ENCODE measurements around the gene CXCL12.

CXCL12 gene

GRCh38 chr10:44425466-44425865, 40.6 kb upstream of the CXCL12 start:
- Histone ChIP-seq H3K27me3 (ENCODE audit: control insufficient read depth in 1 of 2, insufficient read depth in 1 of 2, low read length in 2 of 2) (peaks cover 4 to 40% of the 10 kb centered on the region in 2 experiments), H4K8ac (ENCODE audit: low read length) (no peak overlapping the region), H2BK120ac (ENCODE audit: low read depth, low read length) (no peak overlapping the region), H2AFZ (ENCODE audit: low read depth, low read length) (no peak overlapping the region), H3K23ac (ENCODE audit: low read length in 2 of 2) (no peak overlapping the region), H3K4me1 (ENCODE audit: control insufficient read depth, insufficient read depth, low read depth, low read length) (no peaks in the 10 kb centered on the region), H3K4me2 (ENCODE audit: low read length, poor library complexity, severe bottlenecking) (no peak overlapping the region), H4K91ac (ENCODE audit: low read length) (no peak overlapping the region), H2BK15ac (ENCODE audit: low read depth, poor library complexity, severe bottlenecking) (no peak overlapping the region), H2BK12ac (ENCODE audit: low read length in 2 of 2) (no peak overlapping the region), H3K18ac (ENCODE audit: low read depth in 1 of 2, low read length in 2 of 2) (no peak overlapping the region), H3K9me3 (ENCODE audit: control insufficient read depth, low read length) (no peaks in the 10 kb centered on the region), H3K9ac (ENCODE audit: low read length) (no peak overlapping the region), H2AK5ac (ENCODE audit: low read length, severe bottlenecking) (no peak overlapping the region), H2BK5ac (ENCODE audit: low read depth, low read length, poor library complexity, severe bottlenecking) (no peak overlapping the region), H3K14ac (ENCODE audit: low read length in 2 of 2) (no peak overlapping the region), H3K4me3 (ENCODE audit: insufficient read depth in 1 of 2, low read depth in 1 of 2, low read length in 2 of 2) (no peak overlapping the region), H3K27ac (ENCODE audit: low read length, poor library complexity, severe bottlenecking) (no peak overlapping the region), H3K36me3 (ENCODE audit: control insufficient read depth in 1 of 2, insufficient read depth in 2 of 2, low read depth in 1 of 2, low read length in 2 of 2) (no peaks in the 10 kb centered on the region), H3K79me1 (replicated peaks; ENCODE audit: low read length, poor library complexity, severe bottlenecking) (no peaks in the 10 kb centered on the region), H3K4ac (ENCODE audit: low read depth in 1 of 2, low read length in 2 of 2) (no peak overlapping the region)
- WGBS: 77% methylated on average over 8 of the region's 8 CpGs
- DNase-seq: no peak

GRCh38 chr10:44424957-44425356, 40.1 kb upstream of the CXCL12 start:
- Histone ChIP-seq H3K4me1 (ENCODE audit: control insufficient read depth, insufficient read depth, low read depth, low read length) (no peaks in the 10 kb centered on the region), H3K27me3 (ENCODE audit: control insufficient read depth in 1 of 2, insufficient read depth in 1 of 2, low read length in 2 of 2) (peaks cover 4 to 45% of the 10 kb centered on the region in 2 experiments), H3K23ac (ENCODE audit: low read length in 2 of 2) (no peak overlapping the region), H3K4ac (ENCODE audit: low read depth in 1 of 2, low read length in 2 of 2) (no peak overlapping the region), H2AFZ (ENCODE audit: low read depth, low read length) (no peak overlapping the region), H2BK120ac (ENCODE audit: low read depth, low read length) (no peak overlapping the region), H3K27ac (ENCODE audit: low read length, poor library complexity, severe bottlenecking) (no peak overlapping the region), H3K9ac (ENCODE audit: low read length) (no peak overlapping the region), H3K4me2 (ENCODE audit: low read length, poor library complexity, severe bottlenecking) (no peak overlapping the region), H4K8ac (ENCODE audit: low read length) (no peak overlapping the region), H4K91ac (ENCODE audit: low read length) (no peak overlapping the region), H2BK5ac (ENCODE audit: low read depth, low read length, poor library complexity, severe bottlenecking) (no peak overlapping the region), H2BK12ac (ENCODE audit: low read length in 2 of 2) (no peak overlapping the region), H3K14ac (ENCODE audit: low read length in 2 of 2) (no peak overlapping the region), H3K79me1 (replicated peaks; ENCODE audit: low read length, poor library complexity, severe bottlenecking) (no peaks in the 10 kb centered on the region), H2BK15ac (ENCODE audit: low read depth, poor library complexity, severe bottlenecking) (no peak overlapping the region), H3K9me3 (ENCODE audit: control insufficient read depth, low read length) (no peaks in the 10 kb centered on the region), H3K36me3 (ENCODE audit: control insufficient read depth in 1 of 2, insufficient read depth in 2 of 2, low read depth in 1 of 2, low read length in 2 of 2) (no peaks in the 10 kb centered on the region), H3K18ac (ENCODE audit: low read depth in 1 of 2, low read length in 2 of 2) (no peak overlapping the region), H3K4me3 (ENCODE audit: insufficient read depth in 1 of 2, low read depth in 1 of 2, low read length in 2 of 2) (no peak overlapping the region), H2AK5ac (ENCODE audit: low read length, severe bottlenecking) (no peak overlapping the region)
- DNase-seq: no peak
- 85% methylated on average over 13 of the region's 13 CpGs for WGBS

GRCh38 chr10:44424298-44424697, 39.4 kb upstream of the CXCL12 start:
- no peak overlapping the region for H3K4ac ChIP-seq (ENCODE audit: low read depth in 1 of 2, low read length in 2 of 2)
- H4K8ac ChIP-seq (ENCODE audit: low read length): no peak overlapping the region
- no peak overlapping the region for H4K91ac ChIP-seq (ENCODE audit: low read length)
- H3K9me3 ChIP-seq (ENCODE audit: control insufficient read depth, low read length): no peaks in the 10 kb centered on the region
- no peak overlapping the region for H2BK12ac ChIP-seq (ENCODE audit: low read length in 2 of 2)
- no peak overlapping the region for H3K23ac ChIP-seq (ENCODE audit: low read length in 2 of 2)
- H3K36me3 ChIP-seq (ENCODE audit: control insufficient read depth in 1 of 2, insufficient read depth in 2 of 2, low read depth in 1 of 2, low read length in 2 of 2): no peaks in the 10 kb centered on the region
- no peak overlapping the region for H2AK5ac ChIP-seq (ENCODE audit: low read length, severe bottlenecking)
- no peak overlapping the region for H2AFZ ChIP-seq (ENCODE audit: low read depth, low read length)
- no peak overlapping the region for H2BK120ac ChIP-seq (ENCODE audit: low read depth, low read length)
- DNase-seq: no peak
- H3K4me1 ChIP-seq (ENCODE audit: control insufficient read depth, insufficient read depth, low read depth, low read length): no peaks in the 10 kb centered on the region
- no peak overlapping the region for H3K14ac ChIP-seq (ENCODE audit: low read length in 2 of 2)
- no peak overlapping the region for H3K4me2 ChIP-seq (ENCODE audit: low read length, poor library complexity, severe bottlenecking)
- no peak overlapping the region for H2BK5ac ChIP-seq (ENCODE audit: low read depth, low read length, poor library complexity, severe bottlenecking)
- no peaks in the 10 kb centered on the region for H3K79me1 ChIP-seq (replicated peaks; ENCODE audit: low read length, poor library complexity, severe bottlenecking)
- H3K9ac ChIP-seq (ENCODE audit: low read length): no peak overlapping the region
- peaks cover 11 to 50% of the 10 kb centered on the region in 2 experiments for H3K27me3 ChIP-seq (ENCODE audit: control insufficient read depth in 1 of 2, insufficient read depth in 1 of 2, low read length in 2 of 2)
- H3K18ac ChIP-seq (ENCODE audit: low read depth in 1 of 2, low read length in 2 of 2): no peak overlapping the region
- no peak overlapping the region for H3K27ac ChIP-seq (ENCODE audit: low read length, poor library complexity, severe bottlenecking)
- no peak overlapping the region for H2BK15ac ChIP-seq (ENCODE audit: low read depth, poor library complexity, severe bottlenecking)
- WGBS: 56% methylated on average over 5 of the region's 5 CpGs
- no peak overlapping the region for H3K4me3 ChIP-seq (ENCODE audit: insufficient read depth in 1 of 2, low read depth in 1 of 2, low read length in 2 of 2)

GRCh38 chr10:44422570-44423101, 37.7 kb upstream of the CXCL12 start:
- no peak overlapping the region for H3K9ac ChIP-seq (ENCODE audit: low read length)
- no peaks in the 10 kb centered on the region for H3K4me1 ChIP-seq (ENCODE audit: control insufficient read depth, insufficient read depth, low read depth, low read length)
- H3K27me3 ChIP-seq (ENCODE audit: control insufficient read depth in 1 of 2, insufficient read depth in 1 of 2, low read length in 2 of 2): peaks cover 16 to 60% of the 10 kb centered on the region in 2 experiments
- DNase-seq: no peak
- no peak overlapping the region for H3K14ac ChIP-seq (ENCODE audit: low read length in 2 of 2)
- no peak overlapping the region for H3K4ac ChIP-seq (ENCODE audit: low read depth in 1 of 2, low read length in 2 of 2)
- H4K91ac ChIP-seq (ENCODE audit: low read length): no peak overlapping the region
- no peaks in the 10 kb centered on the region for H3K36me3 ChIP-seq (ENCODE audit: control insufficient read depth in 1 of 2, insufficient read depth in 2 of 2, low read depth in 1 of 2, low read length in 2 of 2)
- H2AK5ac ChIP-seq (ENCODE audit: low read length, severe bottlenecking): no peak overlapping the region
- H3K18ac ChIP-seq (ENCODE audit: low read depth in 1 of 2, low read length in 2 of 2): no peak overlapping the region
- H3K79me1 ChIP-seq (replicated peaks; ENCODE audit: low read length, poor library complexity, severe bottlenecking): no peaks in the 10 kb centered on the region
- H2BK15ac ChIP-seq (ENCODE audit: low read depth, poor library complexity, severe bottlenecking): no peak overlapping the region
- no peak overlapping the region for H4K8ac ChIP-seq (ENCODE audit: low read length)
- H2BK12ac ChIP-seq (ENCODE audit: low read length in 2 of 2): no peak overlapping the region
- no peak overlapping the region for H3K4me2 ChIP-seq (ENCODE audit: low read length, poor library complexity, severe bottlenecking)
- H3K27ac ChIP-seq (ENCODE audit: low read length, poor library complexity, severe bottlenecking): no peak overlapping the region
- H3K23ac ChIP-seq (ENCODE audit: low read length in 2 of 2): no peak overlapping the region
- H3K4me3 ChIP-seq (ENCODE audit: insufficient read depth in 1 of 2, low read depth in 1 of 2, low read length in 2 of 2): no peak overlapping the region
- no peaks in the 10 kb centered on the region for H3K9me3 ChIP-seq (ENCODE audit: control insufficient read depth, low read length)
- no peak overlapping the region for H2BK120ac ChIP-seq (ENCODE audit: low read depth, low read length)
- no peak overlapping the region for H2AFZ ChIP-seq (ENCODE audit: low read depth, low read length)
- WGBS: 77% methylated on average over 8 of the region's 8 CpGs
- no peak overlapping the region for H2BK5ac ChIP-seq (ENCODE audit: low read depth, low read length, poor library complexity, severe bottlenecking)

Data from mesenchymal stem cell (in vitro differentiated cells and primary cell).